Measurements from ENCODE around the gene UTP25. TPM values are rescaled to one million over a fixed set of nuclear protein-coding genes. Genes with fewer than 3 reads are reported as not detected.

UTP25 gene
- total RNA-seq, 1 experiment from 2014 or later = 15.9 TPM

DNA sequence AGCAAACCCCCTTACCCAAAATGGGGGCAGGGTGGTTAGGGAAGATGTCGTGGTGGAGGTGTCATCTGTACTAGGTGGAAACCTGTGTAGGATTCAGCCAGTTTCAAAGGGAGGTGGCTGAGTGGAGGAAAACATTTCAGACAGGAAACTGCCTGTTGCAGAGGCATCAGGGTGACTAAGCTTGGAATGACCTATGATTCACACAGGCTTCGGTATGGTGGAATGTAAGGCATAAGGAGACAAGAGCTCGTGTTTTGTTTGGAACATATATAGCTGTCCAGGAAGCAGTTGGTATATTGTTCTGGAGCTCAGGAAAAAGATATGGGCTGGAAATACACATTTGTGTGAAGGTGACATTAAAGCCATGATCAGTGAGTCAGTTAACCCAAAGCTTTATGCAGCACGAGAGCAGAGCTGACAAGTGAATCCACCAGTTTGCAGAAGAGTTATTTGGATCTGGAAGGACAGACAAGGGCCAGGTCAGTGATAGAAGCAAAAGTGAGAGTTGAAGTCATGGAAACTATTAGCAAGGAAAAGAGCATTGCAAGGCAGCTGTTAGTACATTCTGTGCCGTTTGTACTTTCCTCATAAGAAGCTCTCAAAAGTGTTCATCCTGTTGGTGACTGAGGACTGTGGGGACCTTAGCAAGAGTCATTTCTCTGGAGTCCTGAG, 12.2 kb downstream of the UTP25 start:
- peak; percentile 99 for DNase-seq (ENCODE audit: low spot score)

DNA sequence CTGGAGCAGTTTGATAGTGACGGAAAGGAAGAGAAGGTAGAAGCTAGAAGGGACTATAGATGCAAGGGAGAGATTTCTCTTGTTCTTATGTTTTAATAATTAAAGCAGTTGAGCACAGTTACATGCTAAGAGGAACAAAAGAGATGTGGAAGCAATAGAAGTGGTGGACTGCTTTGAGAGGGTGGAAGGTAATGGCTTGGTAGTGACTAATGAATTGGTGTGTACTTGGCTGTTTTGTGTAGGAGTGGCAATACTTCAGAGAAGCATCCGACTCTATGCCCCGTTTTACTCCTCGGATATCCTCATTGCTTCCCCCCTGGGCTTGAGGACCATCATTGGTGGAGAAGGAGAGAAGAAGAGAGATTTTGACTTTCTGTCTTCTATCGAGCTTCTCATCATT, 12.8 kb downstream of the UTP25 start:
- DNase-seq (ENCODE audit: low spot score) = no peak

DNA sequence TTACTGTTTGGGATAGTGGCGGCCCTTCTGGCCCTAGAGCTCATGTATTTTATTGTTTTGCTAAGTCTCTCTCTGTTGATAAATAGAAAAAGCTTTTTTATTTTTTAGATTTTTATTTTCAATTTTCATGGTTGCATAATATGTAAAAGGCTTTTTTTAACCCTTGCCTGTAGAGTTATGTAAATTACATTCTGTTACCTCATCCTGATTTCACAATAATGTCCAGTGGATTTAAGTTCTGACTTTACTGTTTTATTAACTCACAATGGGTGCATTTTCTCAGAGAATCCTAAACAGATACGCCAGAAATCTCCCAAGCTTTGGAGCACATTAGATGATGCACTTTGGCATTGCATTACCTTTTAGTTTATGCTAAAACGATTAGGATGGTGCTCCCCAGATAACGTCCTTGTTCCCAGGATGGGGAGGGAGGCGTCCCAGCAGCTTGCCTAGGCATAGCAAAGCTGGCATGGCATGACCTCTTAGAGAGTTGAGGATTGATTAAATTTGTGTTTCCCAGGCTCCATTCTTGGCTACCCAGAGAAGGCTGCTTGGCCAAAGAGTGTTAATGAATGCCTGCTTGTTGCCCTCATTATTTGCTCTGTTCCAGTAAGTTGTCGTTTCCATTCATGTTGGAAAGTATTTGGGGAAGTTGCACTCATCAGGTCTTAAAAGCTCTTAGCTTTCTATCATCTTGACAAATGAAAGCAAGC, 17.1 kb downstream of the UTP25 start:
- no peak for DNase-seq (ENCODE audit: low spot score)

DNA sequence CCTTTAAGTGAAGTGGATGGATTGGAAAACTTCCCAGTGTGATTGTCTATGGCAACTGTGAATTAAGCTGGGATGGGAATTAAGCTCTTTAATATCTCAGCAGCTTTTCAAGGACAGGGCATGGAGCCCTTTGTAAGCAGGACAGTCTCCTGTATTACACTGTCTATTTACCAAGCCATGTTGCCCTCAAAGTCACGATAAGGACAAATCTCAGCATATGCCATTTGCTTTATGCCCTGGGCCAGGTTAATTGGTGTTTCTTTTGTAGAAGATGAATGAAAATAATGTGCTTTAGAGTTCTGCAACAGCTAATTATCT, 17.6 kb downstream of the UTP25 start:
- DNase-seq (ENCODE audit: low spot score) = no peak

DNA sequence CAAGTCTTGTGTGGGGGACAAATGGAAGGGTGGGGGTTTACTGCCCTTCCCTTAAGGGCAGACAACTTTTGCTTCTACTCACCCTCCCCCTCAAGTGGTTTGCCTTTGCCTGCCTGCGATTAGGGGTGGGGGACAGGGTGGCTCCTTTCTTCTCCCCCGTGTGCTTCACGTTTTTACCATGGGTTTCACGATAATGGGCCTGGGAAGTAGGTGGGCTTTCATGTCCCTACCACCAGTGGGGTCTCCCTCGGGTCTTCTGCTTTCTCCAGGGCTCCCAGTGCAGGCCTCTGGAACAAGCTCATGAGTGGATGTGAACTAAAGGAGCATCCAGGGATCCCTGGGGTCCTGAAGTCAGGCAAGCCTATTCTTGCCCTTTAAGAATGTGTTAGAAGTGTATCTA, 21.6 kb downstream of the UTP25 start:
- no peak for DNase-seq (ENCODE audit: low spot score)

DNA sequence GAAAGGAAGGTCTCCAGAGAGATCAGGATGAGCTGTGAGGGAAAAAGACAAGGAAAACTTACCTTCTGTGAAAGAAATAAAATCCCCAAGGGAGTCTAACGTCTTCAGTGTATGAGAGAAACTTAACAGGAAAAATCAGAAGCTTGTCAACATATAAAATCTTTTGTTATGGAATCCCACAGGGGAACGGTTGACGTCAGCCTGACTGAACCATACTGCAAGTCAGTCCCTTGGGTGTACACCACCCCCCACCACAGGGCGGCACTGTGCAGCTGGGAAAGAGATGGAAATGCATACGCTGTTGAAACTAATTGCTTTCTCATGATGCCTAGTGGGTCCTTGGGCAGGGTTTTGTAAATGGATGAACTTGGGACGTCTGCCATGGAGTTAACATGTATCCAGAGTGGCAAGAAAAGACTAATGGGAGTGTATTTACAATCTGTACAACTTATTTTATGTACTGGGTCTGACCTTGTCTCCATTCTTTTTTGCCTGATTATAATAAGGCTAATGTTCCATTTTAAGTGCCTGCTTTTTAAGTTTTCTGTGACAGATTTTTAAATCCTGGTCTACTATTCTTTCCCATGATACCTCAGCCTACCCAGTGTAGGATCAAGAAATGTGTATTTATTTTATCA, 22.7 kb downstream of the UTP25 start:
- DNase-seq (ENCODE audit: low spot score) = peak; percentile 87

DNA sequence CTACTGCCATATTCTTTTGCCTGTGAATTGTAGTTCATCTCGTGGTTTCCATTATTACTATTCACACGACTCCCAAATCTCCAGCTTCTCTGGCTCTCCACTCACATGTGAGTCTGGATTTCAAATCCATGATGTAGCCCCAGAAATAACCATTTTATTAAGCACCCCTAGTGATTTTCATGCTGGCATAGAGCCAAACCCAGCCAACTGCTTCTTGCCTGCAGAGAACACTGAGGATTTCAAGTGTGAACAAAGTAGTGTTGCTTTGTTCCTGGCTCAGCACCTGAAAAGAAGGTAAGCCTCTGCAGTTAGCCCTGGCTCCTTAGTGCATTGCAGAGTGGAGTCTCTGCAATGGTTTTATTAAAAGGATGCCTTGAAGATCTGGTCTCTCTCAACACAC, 25.9 kb downstream of the UTP25 start:
- DNase-seq (ENCODE audit: low spot score) = no peak

DNA sequence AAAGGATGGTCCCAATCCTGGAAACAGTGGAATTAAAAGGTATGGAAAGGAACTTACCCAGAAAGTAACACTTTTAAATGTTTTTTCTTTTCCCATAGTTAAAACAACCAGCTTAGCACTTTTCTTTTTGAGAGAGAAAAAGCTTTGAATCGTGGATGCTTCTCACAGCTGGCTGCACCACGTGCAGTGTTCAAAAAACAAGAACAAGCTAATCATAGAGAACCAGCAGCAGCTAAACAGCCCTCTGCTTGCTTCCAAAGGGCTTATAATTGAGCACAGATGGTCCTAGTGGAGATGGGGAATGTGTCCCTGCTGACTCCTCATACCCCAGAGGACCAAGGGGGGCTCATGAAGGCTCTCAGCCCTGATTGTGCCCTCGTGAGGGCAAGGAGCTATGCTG, 26.4 kb downstream of the UTP25 start:
- no peak for DNase-seq (ENCODE audit: low spot score)

DNA sequence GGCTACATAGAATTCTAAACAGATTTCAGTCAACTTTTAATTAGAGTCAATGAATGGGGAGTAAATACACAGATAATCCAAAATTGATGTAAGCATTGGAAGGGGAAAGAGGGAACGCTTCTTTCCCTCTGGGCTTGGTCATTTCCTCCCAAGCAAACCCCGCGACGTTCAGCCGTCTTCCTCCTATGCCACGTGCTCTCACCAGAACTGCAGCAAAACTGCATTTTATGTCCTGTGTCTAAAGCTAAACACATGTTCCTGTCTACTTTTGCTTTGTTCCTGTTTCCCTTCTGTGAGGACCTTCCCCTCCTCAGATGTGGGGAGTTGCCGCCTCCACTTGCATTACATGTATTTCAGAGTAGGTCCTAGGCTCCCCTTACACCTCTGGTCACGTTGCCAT, 27.2 kb downstream of the UTP25 start:
- DNase-seq (ENCODE audit: low spot score) = no peak

DNA sequence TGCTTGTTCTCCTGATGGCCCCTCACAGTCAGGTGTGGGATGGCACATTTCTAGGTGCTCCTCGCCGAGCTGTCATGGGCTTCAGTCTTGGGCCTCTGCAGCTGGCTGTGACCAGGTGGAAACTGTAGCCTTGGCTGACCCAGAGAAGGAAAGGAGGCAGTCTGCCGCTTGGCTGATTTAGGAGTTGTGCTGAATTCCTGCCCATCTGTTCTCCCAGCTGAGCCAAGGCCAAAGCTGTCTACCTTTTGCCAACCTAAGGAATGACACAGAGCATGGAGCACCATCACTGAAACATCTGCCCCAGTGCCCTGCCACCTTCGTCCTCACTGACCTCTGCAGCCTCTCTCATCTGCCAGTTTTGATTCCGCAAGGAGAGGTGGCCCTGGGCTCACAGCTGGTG, 27.9 kb downstream of the UTP25 start:
- no peak for DNase-seq (ENCODE audit: low spot score)

DNA sequence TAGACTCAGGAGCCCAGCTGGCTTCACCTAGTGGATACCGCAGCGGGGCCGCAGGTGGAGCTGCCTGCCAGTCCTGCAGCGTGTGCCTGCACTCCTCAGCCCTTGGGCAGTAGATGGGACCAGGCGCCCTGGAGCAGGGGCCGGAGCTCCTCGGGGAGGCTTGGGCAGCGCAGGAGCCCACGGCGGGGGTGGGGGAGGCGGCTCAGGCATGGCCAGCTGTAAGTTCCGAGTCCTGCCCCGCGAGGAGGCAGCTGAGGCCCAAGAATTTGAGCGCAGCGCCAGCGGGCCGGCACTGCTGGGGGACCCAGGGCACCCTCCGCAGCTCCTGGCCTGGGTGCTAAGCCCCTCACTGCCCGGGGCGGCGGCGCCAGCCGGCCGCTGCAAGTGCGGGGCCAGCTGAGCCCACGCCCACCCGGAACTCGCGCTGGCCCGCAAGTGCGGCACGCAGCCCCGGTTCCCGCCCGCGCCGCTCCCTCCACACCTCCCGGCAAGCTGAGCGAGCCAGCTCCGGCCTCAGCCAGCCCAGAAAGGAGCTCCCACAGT, 30.9 kb downstream of the UTP25 start:
- DNase-seq (ENCODE audit: low spot score) = no peak

DNA sequence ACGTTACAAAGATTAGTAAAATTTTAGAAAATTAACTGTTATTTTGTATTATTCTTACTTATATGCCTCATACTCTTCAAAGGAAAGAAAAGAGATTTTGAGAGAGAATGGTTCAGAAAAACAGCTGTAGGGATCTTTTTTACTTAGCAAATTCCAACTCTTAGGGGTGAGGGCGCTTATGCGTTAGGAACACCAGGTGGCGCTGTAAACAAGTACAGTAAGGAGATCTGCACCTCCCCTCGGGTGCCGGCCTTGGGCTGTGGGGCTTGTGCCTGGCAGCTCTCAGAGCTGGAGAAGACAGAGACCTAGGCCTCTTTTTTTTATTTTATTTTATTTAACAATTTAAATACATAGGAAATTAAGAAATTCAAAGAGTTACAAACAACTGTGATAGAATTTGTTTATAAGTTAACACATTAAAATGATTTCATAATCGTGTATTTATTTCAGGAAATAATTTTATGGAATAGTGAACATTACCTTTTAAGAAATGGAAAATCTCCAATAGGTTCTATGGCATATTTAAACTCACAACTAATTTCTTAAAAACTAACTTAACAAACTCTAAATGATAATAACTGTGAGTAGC, 32.6 kb downstream of the UTP25 start:
- peak; percentile 86 for DNase-seq (ENCODE audit: low spot score)

DNA sequence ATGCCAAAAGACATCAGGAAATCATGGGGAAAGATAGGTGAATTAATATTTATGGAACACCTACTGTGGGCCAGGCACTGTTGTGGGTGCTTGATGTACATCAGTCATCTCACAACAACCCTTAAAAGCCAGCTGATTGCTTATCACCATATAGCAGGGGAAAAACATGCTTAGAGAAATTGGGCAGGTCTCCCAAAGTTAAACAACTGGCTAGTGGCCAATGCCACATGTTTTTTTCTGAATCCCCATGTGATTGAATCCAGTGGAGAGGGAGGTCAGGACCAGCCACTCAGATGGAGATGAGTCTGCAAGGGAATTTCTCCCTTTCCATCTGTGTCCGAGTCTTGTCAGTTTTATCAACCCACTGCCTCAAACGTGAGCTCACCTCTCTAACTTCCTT, 33.5 kb downstream of the UTP25 start:
- DNase-seq (ENCODE audit: low spot score) = no peak

DNA sequence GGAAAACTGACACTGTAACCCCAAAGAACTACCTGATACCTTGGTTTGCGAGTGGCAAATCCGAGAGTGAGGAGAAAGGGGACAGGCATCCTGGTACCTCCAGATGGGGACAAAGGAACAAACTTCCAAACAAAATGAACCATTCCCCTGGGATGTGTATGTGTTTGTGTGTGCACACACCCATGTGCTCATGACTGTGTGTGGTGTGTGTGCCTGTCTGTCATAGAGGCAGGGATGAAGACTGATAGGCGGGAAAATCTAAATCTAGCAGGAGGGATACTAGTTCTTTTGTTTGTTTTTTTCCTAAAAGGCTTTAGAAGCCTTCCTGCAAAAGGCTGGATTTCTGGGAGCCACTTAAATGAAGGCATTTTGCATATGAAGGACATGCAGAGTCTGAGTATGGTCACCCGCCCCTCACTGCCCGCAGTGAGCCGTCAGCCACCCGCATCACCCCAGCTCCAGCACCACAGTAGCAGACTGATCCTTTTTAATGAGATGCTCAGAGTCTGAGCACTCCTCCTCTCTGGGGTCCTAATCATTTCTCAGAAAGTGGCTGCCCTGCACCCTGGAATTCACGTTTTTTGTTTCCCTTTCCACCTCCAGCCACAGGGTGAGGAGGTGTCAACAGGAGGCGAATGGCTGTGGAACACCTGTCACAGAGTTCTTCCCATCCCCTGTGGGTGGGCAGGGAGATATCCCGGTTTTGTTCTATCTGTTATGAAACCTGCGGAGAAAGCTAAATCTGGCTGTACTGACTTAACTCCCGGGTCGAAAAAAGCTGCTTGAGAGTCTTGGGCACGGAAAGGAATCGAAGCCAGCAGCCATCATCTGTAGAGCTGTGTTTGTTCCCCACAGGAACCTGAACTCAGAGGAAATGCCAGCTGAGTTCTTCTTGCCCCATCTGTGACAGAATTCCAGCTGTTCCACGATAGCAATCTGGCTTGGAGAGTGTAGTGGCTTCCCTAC, 34.9 kb downstream of the UTP25 start:
- DNase-seq (ENCODE audit: low spot score) = no peak

DNA sequence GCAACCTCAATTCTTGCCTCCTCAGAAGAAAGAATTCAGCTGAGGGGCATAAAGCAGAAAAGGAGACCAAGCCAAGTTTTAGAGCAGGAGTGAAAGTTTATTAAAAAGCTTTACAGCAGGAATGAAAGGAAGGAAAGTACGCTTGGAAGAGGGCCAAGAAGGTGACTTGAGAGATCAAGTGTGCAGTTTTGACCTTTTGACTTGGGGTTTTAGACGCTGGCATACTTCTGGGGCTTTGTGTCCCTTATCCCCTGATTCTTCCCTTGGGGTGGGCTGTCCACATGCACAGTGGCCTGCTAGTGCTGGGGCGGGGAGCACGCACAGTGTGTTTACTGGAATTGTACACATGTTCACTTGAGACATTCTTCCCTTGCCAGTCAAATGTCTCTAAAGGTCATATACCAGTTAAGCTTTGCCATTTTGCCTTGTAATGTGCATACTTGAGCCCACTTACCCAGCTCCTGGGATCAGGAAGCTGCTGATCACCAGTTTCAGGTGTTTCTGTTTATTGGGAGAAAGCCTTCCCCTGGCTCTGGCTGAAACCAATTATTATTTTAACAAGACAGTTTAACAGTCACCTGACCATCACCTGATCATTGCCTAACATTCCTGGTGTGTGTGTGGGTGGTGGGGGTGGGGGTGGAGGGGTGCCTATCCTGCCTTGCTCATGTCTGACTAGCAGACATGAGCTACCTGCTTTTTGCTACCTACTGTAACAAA, 36.2 kb downstream of the UTP25 start:
- no peak for DNase-seq (ENCODE audit: low spot score)

DNA sequence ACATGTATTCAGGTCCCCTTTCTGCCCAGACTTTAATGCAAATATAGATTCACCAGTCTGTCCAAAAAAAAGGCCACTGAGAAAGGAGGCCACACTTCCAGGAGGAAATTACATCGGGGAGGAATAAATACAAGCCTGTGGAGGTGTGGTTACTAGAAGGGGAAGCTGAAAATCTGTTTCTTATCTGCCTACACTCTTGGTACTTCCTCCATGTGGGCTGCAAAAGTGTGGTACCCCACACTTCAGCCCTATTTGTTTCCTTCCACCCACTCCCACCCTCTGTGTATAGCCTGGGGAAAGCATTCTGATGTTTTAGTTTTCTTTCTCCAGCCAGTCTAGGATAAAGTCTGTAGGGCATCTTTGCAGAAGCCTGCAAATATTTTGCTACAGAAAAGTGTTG, 38.4 kb downstream of the UTP25 start:
- DNase-seq (ENCODE audit: low spot score) = no peak

DNA sequence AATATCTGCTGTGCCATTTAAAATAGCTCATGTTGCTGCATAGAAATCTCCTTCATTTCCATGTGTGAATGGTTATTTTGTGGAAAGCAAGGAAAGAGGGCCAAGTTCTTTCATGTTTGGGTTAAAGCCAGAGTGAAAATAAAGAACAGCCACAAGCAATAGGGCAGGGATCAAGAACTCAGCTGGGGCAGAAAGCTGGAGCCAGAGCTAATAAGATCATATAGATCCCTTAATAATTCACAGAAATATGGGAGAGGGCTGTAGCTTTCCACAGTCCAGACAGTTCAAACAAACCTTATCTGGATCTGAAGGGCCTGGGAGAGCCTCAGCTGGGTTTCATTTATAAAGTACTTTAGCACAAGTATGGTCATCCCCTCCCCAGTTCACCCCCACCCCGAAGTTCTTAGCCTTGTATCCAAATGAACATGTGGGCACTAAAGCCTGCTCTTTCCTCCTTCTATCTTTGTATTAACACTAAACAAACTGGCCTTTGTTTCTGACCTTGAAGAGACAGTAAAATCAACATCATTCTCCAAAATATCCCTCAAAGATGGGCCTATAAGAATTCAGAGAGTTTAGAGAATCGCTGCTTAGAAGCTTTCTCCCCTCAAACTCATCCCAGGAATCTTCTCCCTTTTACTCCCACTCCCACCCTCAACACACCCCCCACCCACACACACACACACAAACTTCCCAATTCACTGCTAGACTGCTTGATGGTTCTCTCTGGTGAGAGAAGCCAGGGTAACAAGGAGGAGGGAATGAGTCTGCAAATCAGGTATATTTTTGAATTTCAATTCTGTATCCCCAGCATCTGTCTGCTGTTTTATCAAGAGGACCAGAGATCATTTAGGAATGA, 41.7 kb downstream of the UTP25 start:
- no peak for DNase-seq (ENCODE audit: low spot score)

DNA sequence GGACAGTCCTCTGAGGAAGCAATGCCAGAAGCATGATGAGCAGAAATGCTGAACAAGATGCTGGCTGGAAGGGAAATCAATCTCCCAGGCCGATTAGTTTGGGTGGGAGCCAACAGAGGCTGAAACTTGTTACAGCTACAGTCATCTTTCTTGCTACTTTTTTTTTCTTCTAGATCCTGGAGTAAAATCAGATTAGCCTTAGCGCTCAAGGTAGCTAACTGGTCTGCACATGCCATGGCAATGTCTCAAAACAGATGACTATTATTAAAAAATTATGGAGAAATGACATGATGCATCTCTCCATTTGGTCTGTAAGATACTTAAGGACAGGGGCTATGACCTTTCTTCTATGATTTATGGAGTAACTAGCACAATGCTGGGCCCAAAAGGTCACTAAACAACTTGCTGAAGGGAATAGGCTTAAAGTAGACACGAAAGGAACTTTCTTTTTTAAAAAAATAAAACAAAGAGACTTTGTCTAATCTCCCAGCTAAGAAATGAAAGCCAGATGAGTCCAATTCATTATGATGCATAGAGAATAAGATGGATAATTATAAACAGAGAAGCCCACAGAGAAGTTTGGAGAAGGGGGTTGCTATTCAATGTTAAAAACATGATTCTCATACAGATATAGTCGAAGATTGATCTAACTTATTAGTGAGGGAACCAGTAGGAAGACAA, 42.5 kb downstream of the UTP25 start:
- no peak for DNase-seq (ENCODE audit: low spot score)

DNA sequence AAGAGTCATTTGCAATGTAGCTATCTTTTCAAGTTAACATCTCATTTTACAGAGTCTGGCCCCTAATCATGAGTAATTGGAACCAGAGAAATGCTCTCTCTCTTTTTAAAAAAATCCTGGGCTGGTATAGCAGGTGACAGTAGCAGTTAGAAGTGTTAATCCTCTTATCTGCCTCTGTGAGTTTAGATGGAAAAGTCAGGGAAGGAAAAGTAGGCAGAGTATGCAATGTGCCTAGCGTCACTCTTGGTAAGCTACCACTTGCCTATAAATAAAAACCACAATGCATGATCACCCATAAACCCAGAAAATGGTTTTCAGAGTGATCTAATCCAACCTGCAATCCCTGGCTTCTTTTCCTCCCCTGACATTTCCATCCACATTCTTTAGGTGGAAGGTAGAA, 43.2 kb downstream of the UTP25 start:
- no peak for DNase-seq (ENCODE audit: low spot score)

Data from A172 (cell line).